RWPE1 (cell line): ENCODE results near the gene RING1.
A peak's percentile ranks its signal among the peaks of the same experiment; 100 is the strongest.

ENCODE experiments used
- CTCF ChIA-PET: fragments of 350-600 bp; sonication (Branson Sonifier 250); formaldehyde crosslinking; extraction: SDS; loops from one replicate; lab custom pipeline; 2021; lab: Yijun Ruan, JAX
- POLR2A ChIA-PET: fragments of 400-600 bp; formaldehyde crosslinking; extraction: SDS; loops from one replicate; lab custom pipeline; 2020; ENCODE audit warnings: antibody characterized with exemption; ENCODE audit not compliant: low non-redundant PET; lab: Yijun Ruan, JAX
- DNase-seq: peaks from one replicate; pipeline ENCODE4 v3.0.0; 2012; ENCODE audit warnings: low spot score
- H3K27ac ChIP-seq: fragments of 450-650 bp; 2 replicates; pipeline ENCODE4 v1.5.1; 2017
- CTCF ChIP-seq: fragments of 450-650 bp; conservative IDR thresholded peaks from 2 replicates; pipeline ENCODE4 v1.5.1; 2017; ENCODE audit warnings: low read depth, mild to moderate bottlenecking

RING1 gene

GRCh38 chr6:33248643-33248931 is 40.3 kb downstream of the RING1 start:
- TF ChIP-seq CTCF = peak; percentile 65
- CTCF ChIA-PET = interaction anchor here (0.5 to 2.2 kb wide), 22 partner anchors 9 to 390 kb away, joined by 3 to 15 read pairs (median 4); partner anchors contain the start of genes BRD2, HSD17B8, RING1 and RXRB
- H3K27ac ChIP-seq = peak overlapping the region; percentile 99
- POLR2A ChIA-PET = interaction anchor here (1.0 kb wide), 1 partner anchor 51 kb away, joined by 3 read pairs; no protein-coding TSS in a partner anchor
- peak; percentile 24 for DNase-seq

- peak; percentile 93 for DNase-seq
- no peak for TF ChIP-seq CTCF
- peak overlapping the region; percentile 99 for H3K27ac ChIP-seq
- ChIA-PET CTCF (interaction anchor here (0.5 to 2.2 kb wide), 21 partner anchors 10 to 391 kb away, joined by 3 to 15 read pairs (median 4); partner anchors contain the start of genes BRD2, HSD17B8 and RING1), POLR2A (interaction anchor here (0.7 to 1.8 kb wide), 3 partner anchors 23 to 278 kb away, joined by 3 to 8 read pairs (median 4); partner anchors contain the start of genes RPS18 and VPS52)
Observed at GRCh38 chr6:33248932-33249731, 40.8 kb downstream of the RING1 start.

DNA sequence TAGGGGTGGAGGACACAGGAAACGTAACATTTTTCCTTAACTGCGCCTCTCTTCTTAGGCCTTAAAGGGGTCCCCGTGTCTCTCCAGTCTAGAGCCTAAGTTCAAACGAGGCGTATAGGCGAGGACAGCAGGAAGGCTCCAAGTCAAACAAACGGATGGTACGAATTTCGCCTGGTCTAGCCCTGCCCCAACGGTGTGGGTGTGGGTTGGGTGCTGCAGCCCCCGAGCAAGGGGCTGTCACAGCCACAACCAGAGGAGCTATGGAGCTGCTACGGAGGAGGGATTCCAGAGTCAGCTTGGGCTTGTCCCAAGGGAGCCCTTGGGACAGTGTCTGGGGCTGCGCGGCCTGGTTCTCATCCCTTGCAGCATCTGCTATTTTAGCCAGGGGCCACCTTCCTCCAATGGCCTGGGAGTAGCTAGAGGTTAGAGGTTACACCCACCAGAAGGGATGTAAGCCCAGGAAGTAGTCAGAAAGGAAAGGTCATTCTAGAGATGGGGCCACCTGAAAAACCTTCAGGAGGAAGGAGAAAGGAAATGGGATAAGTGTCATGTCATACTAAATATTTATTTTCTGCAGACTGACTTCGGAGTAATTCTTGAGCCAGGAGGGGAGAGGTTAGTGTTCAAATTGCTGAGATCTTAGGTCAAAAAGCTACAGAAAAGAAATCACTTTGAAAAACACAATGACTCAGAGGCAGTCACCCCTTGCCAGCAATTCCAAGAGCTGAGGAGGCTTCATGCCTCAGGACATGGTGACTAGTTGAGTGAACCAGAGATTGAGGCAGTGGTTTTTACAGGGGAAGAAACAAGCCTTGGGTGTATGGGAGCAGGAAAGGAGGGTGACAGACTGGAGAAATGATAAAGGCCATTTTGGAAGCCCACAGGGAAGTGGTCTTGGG is 41.7 kb downstream of the RING1 start:
- peak overlapping the region; percentile 99 for H3K27ac ChIP-seq
- ChIA-PET POLR2A (interaction anchor here (0.7 to 1.8 kb wide), 3 partner anchors 22 to 278 kb away, joined by 3 to 8 read pairs (median 4); partner anchors contain the start of genes RPS18 and VPS52), CTCF (interaction anchor here (1.9 to 2.0 kb wide), 2 partner anchors 11 to 88 kb away, joined by 9 to 15 read pairs; no protein-coding TSS in a partner anchor)
- TF ChIP-seq CTCF = no peak
- peak; percentile 55 for DNase-seq

GRCh38 chr6:33250731-33251130 is 42.4 kb downstream of the RING1 start:
- ChIA-PET CTCF (no interaction called here), POLR2A (interaction anchor here (1.8 kb wide), 1 partner anchor 279 kb away, joined by 8 read pairs; no protein-coding TSS in a partner anchor)
- no peak for DNase-seq
- peak overlapping the region; percentile 99 for H3K27ac ChIP-seq
- no peak for TF ChIP-seq CTCF

- TF ChIP-seq CTCF = no peak
- H3K27ac ChIP-seq = peak overlapping the region; percentile 99
- no peak for DNase-seq
- ChIA-PET POLR2A (no interaction called here), CTCF (interaction anchor here (0.7 kb wide), 1 partner anchor 345 kb away, joined by 3 read pairs; no protein-coding TSS in a partner anchor)
Observed at GRCh38 chr6:33251395-33252012, 43.2 kb downstream of the RING1 start.
